Psoas muscle (tissue), 8 donors: ENCODE measurements around the gene FKBP6. TPM values are rescaled to one million over a fixed set of nuclear protein-coding genes. Genes with fewer than 3 reads are reported as not detected.
"Not testable (repeated sequence)": the region's sequence is repeated elsewhere in the genome, so short reads cannot be mapped to it uniquely, and the experiment has no call there.

ENCODE experiments used
- ATAC-seq, 4 donors: fragments of 200-7000 bp; cut with Tn5 transposase; one replicate each; pipeline ENCODE4 v1.9.1; 2020; ENCODE audit warnings: moderate library complexity in 3 of 4, mild to moderate bottlenecking in 2 of 4
- DNase-seq, 2 donors: peaks; one replicate each; pipeline ENCODE4 v3.0.0-alpha.2; 2020
- H3K27ac ChIP-seq: fragments of 200-600 bp; one replicate; pipeline ENCODE4 v1.8.0; 2022
- H3K27me3 ChIP-seq, 3 donors: fragments of 200-600 bp in 1 of 3; one replicate each; pipeline versions ENCODE4 v1.6.1 to v1.8.0; 2013 to 2022; ENCODE audit warnings: low read length in 2 of 3, mild to moderate bottlenecking in 2 of 3, moderate library complexity in 1 of 3; ENCODE audit not compliant: insufficient read depth in 3 of 3
- H3K36me3 ChIP-seq, 2 donors: fragments of 200-600 bp in 1 of 2; one replicate each; pipeline versions ENCODE4 v1.6.1 to v1.8.0; 2013 to 2022; ENCODE audit warnings: low read depth in 1 of 2, mild to moderate bottlenecking in 1 of 2, moderate library complexity in 1 of 2; ENCODE audit not compliant: insufficient read depth in 1 of 2
- H3K4me1 ChIP-seq: fragments of 200-600 bp; one replicate; pipeline ENCODE4 v1.8.0; 2022
- H3K4me3 ChIP-seq: fragments of 200-600 bp; one replicate; pipeline ENCODE4 v1.8.0; 2022; ENCODE audit warnings: mild to moderate bottlenecking
- H3K9me3 ChIP-seq: fragments of 200-600 bp; one replicate; pipeline ENCODE4 v1.8.0; 2022
- CTCF ChIP-seq: fragments of 200-600 bp; IDR thresholded peaks from one replicate; pipeline ENCODE4 v1.8.0; 2022; ENCODE audit warnings: antibody characterized with exemption
- WGBS, 3 donors: extraction: QIAGEN DNeasy Blood & Tissue Kit; methylation state at CpG; one replicate each; pipeline versions ENCODE4 v1.1.6 to v1.1.7; 2013; 5-methylcytosine and 5-hydroxymethylcytosine counted together
- intact Hi-C, 2 donors: fragments of 100-400 bp; cut with DNase I; formaldehyde crosslinking; loops; one replicate each; pipeline versions ENCODE4 v1.11.0 to v1.14.2; 2022
- polyA plus RNA-seq, 3 donors: library from polyadenylated mRNA; stranded (reverse); fragments of 200-250 nt; gene quantifications; one replicate each; pipeline ENCODE4 v1.2.3, GENCODE V29; 2013
- total RNA-seq, 4 donors: library from RNA; stranded (reverse); fragmentation: NEBNext Ultra II Directional in 2 of 4; extraction: Animal tissue kit (Norgen Biotek cat#: 25700) in 2 of 4; gene quantifications; one replicate each; pipeline versions ENCODE4 v1.2.1 to v1.2.4, GENCODE V29; 2021 to 2023
- donor health status: healthy with polysubstance abuse.
- donor health status: DM: no; HTN: no; CAD: no; lungs with moderate emphysema.
- donor health status: Bipolar disorder and iron deficiency.
- donor health status: healthy.
- donor health status: DM: yes; HTN: yes; CAD: no.
- donor health status: DM: no; HTN: no; CAD: no.
- donor health status: DM: no; HTN: no; CAD: no.
- donor health status: DM: yes; HTN: yes; CAD: no.

Gene FKBP6
- total and polyA plus RNA-seq, 7 donors, result not detected

GRCh38 chr7:73366127-73366526 lies 38.2 kb downstream of the FKBP6 start:
- DNase-seq (no peak), ATAC-seq (no peak)
- Histone ChIP-seq H3K36me3 (no peaks in the 10 kb centered on the region), H3K27ac (no peak overlapping the region), H3K4me3 (no peak overlapping the region), H3K9me3 (no peaks in the 10 kb centered on the region), H3K27me3 (no peaks in the 10 kb centered on the region), H3K4me1 (no peaks in the 10 kb centered on the region)
- 91 to 98% (median 94%) methylated on average over 11 of the region's 11 CpGs for WGBS, 3 donors
- intact Hi-C loops, result no loop called here
- no peak for TF ChIP-seq CTCF

GRCh38 chr7:73366990-73367389 lies 39.0 kb downstream of the FKBP6 start:
- no peak for TF ChIP-seq CTCF
- no peaks in the 10 kb centered on the region for H3K36me3 ChIP-seq
- no peaks in the 10 kb centered on the region for H3K9me3 ChIP-seq
- H3K27me3 ChIP-seq, result no peaks in the 10 kb centered on the region
- no peak overlapping the region for H3K4me3 ChIP-seq
- H3K4me1 ChIP-seq, result no peaks in the 10 kb centered on the region
- WGBS, 3 donors, result 64 to 73% (median 72%) methylated on average over 12 of the region's 12 CpGs
- intact Hi-C loops, result no loop called here
- no peak overlapping the region for H3K27ac ChIP-seq
- ATAC-seq (no peak), DNase-seq (no peak)

- DNase-seq (no peak), ATAC-seq (no peak)
- WGBS, 3 donors, result 79 to 91% (median 90%) methylated on average over 11 of the region's 11 CpGs
- Histone ChIP-seq H3K9me3 (no peaks in the 10 kb centered on the region), H3K27me3 (no peaks in the 10 kb centered on the region), H3K27ac (no peak overlapping the region), H3K4me3 (no peak overlapping the region), H3K36me3 (no peaks in the 10 kb centered on the region), H3K4me1 (no peaks in the 10 kb centered on the region)
- intact Hi-C loops, result no loop called here
- TF ChIP-seq CTCF, result no peak
These were observed 41.0 kb downstream of the FKBP6 start for GRCh38 chr7:73369009-73369408.

GRCh38 chr7:73369622-73370021 lies 41.7 kb downstream of the FKBP6 start:
- no peaks in the 10 kb centered on the region for H3K4me1 ChIP-seq
- intact Hi-C loops, result no loop called here
- H3K9me3 ChIP-seq, result no peaks in the 10 kb centered on the region
- H3K27me3 ChIP-seq, result no peaks in the 10 kb centered on the region
- H3K4me3 ChIP-seq, result no peak overlapping the region
- H3K36me3 ChIP-seq, result no peaks in the 10 kb centered on the region
- TF ChIP-seq CTCF, result no peak
- WGBS, 3 donors, result 86 to 90% (median 88%) methylated on average over 6 to 9 of the region's 9 CpGs
- no peak overlapping the region for H3K27ac ChIP-seq
- ATAC-seq (no peak), DNase-seq (no peak)

GRCh38 chr7:73373741-73374140 lies 45.8 kb downstream of the FKBP6 start:
- H3K9me3 ChIP-seq, result no peaks in the 10 kb centered on the region
- 84 to 88% (median 84%) methylated on average over 13 of the region's 13 CpGs for WGBS, 3 donors
- H3K36me3 ChIP-seq, result no peaks in the 10 kb centered on the region
- DNase-seq (no peak), ATAC-seq (no peak)
- H3K27ac ChIP-seq, result no peak overlapping the region
- H3K4me1 ChIP-seq, result no peaks in the 10 kb centered on the region
- H3K4me3 ChIP-seq, result no peak overlapping the region
- no peak for TF ChIP-seq CTCF
- H3K27me3 ChIP-seq, result peaks cover 0 to 12% (median 0%) of the 10 kb centered on the region in 3 donors
- intact Hi-C loops, result no loop called here

GRCh38 chr7:73376262-73376661 lies 48.3 kb downstream of the FKBP6 start:
- H3K27ac ChIP-seq, H3K4me1 ChIP-seq, H3K9me3 ChIP-seq, intact Hi-C loops, H3K4me3 ChIP-seq, H3K36me3 ChIP-seq, ATAC-seq, DNase-seq: not testable (repeated sequence)
- H3K27me3 ChIP-seq, result peaks cover 0 to 12% (median 0%) of the 10 kb centered on the region in 3 donors
- WGBS, 3 donors, result 72 to 74% (median 72%) methylated on average over 4 of the region's 4 CpGs
